ENCODE measurements around the gene MYD88.

The MYD88 gene

DNA sequence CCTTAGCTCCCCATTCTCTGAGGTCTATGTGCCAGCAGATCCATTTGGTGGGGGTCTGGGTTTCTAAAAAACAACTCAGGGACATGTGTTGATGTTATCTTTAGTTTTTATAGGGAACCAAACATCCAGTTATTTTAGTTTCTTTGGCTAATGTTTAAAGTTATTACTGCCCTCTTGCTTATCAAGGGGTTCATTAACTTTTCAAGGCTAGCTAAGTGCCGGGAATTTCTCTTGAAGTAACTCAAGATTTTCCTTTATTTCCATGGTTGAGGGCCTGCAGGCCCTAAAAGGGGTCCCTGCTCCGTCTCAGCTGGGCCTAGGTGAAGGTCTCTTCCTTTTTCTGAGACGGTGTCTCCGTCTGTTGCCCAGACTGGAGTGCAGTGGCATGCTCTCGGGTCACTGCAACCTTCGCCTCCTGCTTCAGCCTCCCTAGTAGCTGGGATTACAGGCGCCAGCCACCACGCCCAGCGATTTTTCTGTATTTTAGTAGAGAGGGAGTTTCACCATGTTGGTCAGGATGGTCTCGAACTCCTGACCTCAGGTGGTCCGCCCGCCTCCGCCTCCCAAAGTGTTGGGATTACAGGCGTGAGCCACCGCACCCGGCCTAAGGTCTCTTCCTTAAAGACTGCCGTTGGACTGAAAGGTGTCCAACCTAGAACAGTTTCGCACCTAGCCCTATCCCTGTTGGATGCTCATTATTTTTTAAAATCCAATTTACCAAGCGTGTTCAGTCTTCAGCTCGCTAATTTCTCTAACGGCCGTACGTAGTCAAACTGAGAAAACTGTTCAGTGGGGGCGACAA is 25.6 kb downstream of the MYD88 start:
- DNase-seq, result no peak

DNA sequence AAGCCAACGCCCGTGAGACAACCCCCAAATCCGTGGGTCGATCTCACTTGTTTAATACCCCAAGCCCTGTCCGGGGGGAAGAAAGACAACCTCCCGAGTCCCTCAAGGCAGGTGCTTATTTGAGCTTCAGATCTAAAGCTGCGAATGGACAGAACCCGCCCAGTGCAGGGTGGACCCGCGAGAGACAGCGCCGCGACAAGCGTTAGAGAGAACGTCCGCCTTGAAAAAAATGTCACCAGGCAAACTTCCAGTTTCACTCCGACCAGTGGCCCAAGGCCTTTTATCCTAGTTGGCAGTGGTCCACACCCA is 26.1 kb downstream of the MYD88 start:
- DNase-seq, result no peak

DNA sequence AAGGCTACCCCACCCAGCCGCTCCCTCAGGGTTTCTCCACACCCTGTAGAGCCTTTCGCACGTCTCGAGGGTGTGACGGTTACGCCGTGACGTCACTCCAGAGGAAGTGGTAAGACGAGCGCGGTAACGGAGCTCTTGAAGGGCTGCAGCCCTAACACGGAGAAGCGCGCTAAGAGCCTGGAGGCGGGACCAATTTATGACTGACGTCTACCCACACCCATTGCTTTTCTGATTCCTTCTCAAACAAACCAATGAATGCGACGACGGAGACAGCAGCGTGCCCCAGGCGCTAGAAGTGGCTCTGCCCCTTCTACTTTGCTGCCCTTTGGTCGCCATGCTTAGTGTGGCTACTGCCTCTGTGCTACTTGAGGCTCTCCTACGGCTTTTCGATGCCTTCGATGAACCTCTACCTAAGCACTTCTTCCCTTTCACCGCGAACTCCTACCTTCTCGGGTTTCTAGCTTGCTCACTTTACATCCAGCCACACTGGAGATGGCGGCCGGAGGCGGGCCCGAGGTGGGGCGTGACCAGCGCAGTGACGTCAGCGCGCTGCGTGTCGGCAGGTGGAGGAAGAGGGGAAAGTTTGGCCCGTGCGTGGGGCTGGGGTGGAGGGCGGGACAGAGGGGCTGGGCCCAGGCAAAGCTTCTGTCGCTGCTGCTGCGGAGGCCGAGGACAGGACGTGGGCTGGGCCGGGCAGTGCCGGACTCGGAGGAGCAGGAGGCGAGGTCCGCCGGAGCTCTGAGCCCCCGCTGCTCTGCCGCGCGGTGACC is 26.7 kb downstream of the MYD88 start, which contains the start of gene OXSR1:
Gene OXSR1, plus strand, starts transcription at position 586 of the 770 bp plus-strand sequence. CDS start 340 bp downstream, outside the sequence.
- DNase-seq, result peak; percentile 90 to 100 (median 98)

DNA sequence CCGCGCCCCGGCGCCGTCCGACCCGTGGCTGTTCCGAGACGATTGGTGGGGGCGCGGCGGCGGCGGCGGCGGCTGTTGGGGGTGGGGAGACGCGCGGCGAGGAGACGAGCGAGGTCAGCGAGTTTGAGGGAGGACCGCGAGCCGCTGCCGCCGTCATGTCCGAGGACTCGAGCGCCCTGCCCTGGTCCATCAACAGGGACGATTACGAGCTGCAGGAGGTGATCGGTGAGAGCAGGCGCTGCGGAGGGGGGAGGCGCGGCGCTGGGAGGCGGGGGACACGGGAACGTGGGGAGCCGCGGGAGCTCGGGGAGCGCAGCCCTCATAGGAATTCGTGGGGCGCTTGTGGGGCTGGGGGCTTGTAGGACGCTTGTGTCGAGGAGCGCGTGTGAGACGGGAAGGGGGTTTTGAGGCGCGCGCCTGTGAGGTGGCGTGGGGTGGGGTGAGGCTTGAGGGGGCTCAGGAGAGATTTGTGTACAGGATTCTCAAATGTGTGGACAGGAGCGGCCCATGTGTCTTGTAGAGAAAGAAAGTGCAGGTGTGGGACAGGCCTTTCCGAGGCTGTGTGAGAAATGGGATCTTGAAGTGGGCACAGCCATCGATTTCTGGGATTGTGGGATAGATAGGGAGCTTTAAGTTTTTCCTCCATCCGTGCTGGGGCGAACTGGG is 27.4 kb downstream of the MYD88 start:
- peak in 25 of 56 donors; percentile 3 to 87 (median 54) for DNase-seq

DNA sequence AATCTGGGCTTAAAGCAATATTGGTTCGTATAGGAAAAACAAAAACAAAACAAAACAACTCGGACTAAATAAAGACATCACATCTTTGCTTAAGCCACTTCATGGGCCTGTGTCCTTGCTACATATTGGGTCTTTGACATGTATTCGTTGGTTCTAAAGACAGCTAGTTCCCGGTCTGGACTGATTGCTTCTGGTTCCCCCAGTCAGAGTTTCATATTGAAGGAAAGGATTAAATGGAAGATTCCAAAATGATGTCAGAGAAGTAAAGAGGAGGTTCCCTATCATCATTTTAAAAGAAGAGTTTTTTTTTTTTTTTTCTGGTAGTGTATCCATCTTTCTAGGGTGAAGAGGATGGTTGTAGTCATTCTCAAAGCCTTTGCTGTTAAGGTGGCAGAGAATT is 29.1 kb downstream of the MYD88 start:
- DNase-seq, result no peak

DNA sequence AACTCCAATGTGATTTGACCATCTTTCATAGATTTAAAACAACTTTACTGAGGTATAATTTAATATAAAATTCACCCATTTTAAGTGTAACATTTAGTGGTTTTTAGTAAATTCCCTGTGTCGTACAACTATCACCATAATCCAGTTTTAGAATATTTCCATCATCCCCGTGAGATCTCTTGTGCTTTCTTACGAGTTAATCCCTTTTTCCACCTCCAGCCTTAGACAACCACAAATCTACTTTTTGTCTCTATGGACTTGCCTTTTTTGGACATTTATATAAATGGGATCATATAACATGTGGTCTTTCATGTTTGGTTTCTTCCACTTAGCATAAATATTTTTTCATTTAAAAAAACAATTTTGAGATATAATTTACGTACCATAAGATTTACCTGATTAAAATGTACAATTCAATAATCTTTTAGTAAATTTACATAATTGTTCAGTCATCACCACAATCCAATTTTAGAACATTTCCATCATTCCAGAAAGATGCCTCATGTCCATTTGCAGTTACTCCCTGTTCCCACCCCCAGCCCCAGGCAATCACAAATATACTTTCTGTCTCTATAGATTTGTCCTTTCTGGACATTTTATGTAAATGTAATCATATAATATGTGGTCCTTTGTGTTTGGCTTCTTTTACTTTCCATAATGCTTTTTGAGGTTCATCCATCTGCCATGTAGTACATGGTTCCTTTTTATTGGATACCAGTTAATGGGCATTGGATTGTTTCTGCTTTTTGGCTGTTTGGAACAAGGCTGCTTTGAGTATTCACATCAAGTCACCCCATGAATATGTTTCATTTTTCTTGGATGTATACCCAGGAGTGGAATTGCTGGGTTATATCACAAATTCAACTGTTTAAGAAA is 29.9 kb downstream of the MYD88 start:
- DNase-seq, result no peak

DNA sequence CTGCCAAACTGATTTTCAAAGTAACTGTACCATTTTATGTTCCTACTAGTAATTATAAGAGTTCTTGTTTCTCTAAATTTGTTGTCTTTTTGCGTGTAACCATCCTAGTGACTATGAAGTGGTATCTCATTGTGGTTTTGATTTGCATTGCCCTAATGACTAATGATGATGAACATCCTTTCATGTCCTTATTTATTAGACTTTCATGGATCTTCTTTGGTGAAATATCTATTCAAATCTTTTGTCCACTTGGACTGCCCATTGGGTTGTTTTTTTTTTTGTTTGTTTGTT is 30.5 kb downstream of the MYD88 start:
- DNase-seq, result no peak

DNA sequence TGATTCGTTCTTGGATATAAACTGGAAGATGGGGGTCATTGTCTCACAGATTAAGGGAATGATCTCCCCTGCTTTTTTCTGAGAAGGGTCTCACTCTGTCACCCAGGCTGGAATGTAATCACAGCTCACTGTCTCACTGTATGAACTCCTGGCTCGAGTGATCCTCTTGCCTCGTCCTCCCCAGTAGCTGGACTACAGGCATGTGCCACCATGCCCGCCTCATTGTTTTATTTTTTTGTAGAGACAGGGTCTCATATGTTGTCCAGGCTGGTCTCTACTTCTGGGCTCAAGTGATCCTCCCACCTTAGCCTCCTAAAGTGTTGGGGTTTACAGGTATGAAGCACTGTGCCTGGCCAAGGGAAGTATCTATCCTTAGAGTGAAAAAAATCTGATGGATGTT is 32.3 kb downstream of the MYD88 start:
- DNase-seq, result no peak

DNA sequence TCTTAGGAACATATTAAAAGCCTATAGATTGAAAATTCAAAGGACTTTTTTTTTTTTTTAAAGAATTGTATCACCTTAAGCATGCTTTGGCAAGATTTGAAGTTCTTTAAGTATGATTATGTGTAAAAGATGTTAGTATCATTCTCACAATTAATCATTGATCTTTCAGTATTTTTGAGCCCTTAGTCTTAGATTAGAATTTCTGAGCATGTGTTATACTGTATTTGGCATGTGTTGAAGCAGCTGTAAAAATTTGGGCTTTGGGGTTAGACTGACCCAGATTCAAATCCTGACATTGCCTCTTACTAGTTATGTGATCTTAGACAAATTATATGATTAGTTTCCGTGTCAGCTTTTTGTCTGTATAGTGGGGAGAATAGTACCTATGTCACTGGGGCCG is 33.2 kb downstream of the MYD88 start:
- DNase-seq, result no peak

DNA sequence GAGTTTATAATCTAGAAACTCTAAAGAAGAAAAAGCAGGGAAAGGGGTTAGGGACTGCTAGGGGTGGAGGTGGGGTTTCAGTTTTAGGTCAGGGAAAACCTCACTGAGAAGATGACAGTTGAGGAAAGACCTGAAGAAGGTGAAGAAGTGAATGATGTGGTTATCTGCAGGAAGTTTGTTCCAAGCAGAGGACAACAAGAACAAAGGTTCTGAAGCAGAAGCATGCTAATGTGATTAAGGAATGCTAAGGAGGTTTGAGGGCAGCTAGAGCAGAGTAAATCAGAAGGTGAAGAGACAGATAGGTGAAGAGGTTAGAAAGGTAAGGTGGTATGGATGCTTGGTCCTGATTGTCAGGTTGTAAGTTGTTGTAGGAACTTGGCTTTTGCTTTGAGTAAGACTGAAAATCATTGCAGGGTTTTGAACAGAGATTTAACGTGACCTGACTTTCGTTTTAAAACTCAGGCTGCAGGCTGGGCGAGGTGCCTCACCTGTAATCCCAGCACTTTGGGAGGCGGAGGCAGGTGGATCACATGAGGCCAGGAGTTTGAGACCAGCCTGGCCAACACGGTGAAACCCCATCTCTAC is 35.5 kb downstream of the MYD88 start:
- DNase-seq, result no peak

DNA sequence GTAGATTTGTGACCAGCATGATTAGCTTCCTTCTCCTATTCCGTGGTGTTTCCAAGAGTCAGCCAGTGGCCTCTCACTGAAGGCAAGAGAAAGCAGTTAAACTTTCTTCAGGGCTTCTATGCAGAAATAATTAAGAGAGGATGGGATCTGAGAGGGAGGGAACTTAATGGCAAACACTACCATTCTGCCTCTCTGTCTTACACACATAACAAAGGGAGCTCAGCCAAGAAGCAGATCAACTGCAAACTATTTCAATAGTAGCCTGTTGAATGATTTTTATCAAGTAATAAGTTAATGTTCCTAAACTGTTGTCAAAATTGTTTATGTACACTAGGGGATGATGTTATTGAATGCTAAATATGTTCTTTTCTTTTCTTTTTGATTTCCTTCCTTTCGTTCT is 38.7 kb downstream of the MYD88 start:
- DNase-seq, result no peak

DNA sequence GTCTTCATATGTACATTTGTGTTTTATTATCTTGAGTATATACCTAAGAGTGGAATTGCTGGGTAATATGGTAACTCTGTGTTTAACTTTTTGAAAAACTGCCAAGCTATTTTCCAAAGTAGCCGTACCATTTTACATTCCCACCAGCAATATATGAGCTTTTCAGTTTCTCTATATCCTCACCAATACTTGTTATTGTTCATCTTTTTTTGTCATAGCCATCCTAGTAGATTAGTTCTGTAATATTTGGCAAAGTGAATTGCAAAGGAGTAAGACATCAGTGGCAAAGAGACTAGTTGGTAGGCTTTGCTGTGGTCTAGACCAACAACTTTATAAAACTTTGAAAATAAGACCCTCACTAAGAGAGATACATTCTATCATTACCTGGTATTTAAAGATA is 48.3 kb downstream of the MYD88 start:
- no peak for DNase-seq

DNA sequence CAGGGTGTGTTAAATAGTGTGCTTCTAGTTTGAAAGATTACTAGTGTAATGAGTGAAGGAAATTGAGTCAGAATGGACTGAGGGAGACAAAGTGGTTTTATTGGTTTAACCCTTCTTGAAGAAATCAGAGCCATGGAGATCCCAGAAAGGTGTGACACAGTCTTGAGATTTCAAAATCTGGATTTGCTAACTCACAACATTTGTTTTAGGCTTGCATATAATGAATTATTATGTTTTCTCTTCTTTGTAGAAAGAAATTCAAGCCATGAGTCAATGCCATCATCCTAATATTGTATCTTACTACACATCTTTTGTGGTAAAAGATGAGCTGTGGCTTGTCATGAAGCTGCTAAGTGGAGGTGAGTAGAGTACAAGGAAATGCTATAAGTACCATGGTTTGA is 52.0 kb downstream of the MYD88 start:
- DNase-seq, result no peak
